ENCODE measurements around the gene RNF39. TPM values are rescaled to one million over a fixed set of nuclear protein-coding genes. Genes with fewer than 3 reads are reported as not detected.
A peak's percentile ranks its signal among the peaks of the same experiment; 100 is the strongest.

The RNF39 gene
- total RNA-seq, 2 donors from 2014 or later: not detected

DNA sequence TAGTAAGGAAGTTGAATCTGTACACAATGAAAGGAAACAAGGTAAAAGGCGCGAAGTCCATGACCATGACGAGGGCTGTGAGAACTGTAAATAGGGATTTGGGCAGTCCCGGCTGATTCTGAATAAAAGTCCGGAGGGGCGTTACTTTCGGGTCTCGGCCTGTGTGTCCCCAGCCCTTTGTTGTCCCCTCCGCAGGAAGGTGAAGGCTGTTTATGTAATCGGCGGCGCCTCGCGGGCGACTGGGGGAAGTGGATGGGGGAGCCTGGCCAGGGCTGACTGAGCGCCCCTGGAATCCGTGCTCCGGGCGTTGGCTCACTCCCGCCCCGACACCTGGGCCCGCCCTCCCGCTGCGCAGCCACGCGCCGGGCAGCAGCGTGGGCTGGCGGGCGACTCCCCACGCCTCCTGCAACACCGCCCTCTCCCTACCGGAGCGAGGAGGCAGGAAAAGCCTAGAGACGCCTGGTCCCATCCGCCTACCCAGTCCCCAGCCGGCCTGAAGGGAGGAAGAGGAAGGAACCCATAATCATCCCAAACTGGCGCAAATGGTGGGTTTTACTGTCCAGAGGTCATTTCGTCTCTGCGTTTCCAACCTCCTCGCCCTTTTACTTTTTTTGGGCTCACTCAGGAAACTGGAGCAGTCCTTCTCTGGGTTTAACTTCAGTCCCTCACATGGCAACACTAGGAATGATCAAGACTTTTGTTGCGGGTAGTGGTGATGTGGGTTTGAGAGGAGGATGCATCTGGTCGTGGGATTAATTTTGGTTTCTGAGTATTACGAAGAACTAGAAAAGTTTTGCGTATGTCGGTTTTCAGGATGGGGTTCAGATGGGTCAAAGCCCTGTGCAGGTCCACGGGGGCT lies 25.2 kb upstream of the RNF39 start:
- ATAC-seq: peak; percentile 11 to 61
- intact Hi-C loops (cut with DNase I): no loop called here
- peak; percentile 47 for DNase-seq

DNA sequence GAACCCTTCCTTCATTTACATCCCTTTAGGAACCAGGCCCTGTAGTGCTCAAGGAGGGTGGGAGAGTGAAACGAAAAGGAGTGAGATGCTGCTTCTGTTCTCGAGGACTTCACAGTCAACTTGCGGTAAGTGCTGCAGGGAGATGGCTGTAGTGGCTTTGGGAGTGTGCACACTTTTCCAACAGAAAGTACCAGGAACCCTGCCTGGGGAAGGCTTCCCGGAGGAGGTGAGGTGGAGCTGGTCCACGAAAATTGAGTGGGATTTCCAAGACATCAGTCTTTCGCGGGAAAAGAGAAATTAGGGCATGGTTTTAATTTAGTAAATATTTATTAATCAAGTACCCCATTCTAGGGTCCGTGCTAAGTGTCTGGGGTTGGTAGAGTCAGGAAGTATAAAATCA lies 24.6 kb upstream of the RNF39 start:
- intact Hi-C loops (cut with DNase I): no loop called here

DNA sequence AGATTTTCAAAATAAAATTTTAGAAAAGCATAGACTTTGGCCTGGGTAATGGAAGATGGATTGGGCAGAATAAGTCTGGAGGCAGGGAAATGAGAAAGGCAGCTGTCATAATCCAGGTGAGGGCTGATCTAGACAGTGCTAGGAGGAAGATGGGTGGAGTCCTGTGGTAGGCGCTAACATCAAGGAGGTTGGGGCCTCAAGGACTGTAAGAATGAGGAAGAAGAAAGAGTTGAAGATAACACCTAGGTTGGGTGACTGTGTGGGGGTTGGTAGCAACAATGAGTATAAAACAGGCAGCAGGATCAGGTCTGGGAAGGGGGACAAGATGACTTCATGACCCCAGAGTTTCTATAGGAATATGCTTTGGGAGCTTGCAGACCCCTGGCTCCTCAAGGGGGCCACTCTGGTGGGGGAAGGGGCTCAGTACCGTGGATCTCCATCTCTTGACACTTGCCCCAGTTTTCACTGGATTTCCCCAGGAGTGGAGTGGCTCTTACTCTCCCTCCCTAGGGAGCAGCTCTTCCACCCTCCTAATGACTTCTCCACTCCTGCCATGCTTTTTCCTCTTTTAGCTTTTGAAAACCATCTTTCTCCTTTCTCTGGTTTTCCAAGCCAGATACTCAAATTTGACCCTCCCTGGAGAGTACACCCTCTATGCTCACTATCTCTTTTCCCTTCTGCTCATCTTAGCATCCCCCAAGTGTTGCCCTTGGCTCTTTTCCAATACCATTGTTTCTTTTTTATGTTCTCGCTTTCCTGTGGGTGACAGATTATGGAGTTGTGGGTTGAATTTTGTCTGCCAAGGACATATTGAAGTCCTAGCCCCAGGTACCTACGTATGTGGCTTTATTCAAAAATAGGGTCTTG lies 22.6 kb upstream of the RNF39 start:
- intact Hi-C loops (cut with DNase I): no loop called here
- ATAC-seq (no peak), DNase-seq (no peak)

More for the DNA sequence above, 24.6 kb upstream of the RNF39 start:
- DNase-seq (no peak), ATAC-seq (no peak)

DNA sequence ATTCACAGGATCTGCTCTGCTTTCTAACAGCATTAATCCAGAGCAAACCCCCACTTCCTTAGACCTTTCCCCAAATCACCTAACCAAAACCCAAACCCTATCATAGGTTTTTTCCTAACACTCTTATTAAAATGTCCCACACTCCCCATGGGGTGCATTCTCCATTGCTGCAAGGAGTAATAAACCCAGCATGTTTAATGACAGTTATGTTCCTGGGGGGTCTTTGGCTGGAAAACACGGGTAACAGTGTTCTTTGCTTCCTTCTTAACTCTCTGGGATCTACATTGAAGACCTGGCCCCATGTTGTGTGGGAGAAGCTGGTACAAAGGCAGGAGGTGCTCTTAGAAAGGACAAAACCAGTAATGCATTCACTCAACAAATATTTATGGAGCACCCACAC lies 21.3 kb upstream of the RNF39 start:
- ATAC-seq (no peak), DNase-seq (no peak)
- intact Hi-C loops (cut with DNase I): no loop called here

DNA sequence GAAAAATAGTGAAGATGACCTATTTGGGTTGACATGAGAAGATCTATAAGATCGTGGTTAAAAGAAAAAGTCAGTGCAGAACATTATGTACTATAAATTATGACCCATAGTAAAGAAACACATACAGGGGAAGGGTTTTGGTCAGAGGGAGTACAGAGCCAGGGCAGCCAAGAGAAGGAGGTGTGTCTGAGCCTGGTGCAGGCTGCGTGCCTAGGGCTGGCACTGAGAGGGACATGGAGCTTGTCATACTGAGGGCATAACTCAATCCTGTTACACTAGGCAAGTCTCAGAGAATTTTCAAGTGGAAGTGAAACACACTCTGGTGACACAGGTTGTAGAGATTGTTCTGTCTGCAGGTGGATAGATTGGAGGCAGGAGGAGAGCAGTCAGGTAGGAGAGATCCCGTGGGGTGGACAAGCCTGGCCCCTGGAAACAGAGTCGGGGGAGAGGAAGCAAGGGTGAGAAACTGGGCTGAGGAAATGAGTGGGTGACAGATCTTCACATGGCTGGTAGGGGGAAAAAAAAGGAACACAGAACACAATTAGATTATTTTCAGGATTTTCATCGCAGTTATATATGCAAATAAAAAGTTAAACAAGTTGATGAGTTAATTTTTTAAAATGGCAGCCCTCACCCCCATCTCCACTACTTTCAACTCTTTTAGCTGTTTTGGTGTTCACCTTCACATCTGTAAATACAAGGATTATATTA lies 18.5 kb upstream of the RNF39 start:
- intact Hi-C loops (cut with DNase I): no loop called here

DNA sequence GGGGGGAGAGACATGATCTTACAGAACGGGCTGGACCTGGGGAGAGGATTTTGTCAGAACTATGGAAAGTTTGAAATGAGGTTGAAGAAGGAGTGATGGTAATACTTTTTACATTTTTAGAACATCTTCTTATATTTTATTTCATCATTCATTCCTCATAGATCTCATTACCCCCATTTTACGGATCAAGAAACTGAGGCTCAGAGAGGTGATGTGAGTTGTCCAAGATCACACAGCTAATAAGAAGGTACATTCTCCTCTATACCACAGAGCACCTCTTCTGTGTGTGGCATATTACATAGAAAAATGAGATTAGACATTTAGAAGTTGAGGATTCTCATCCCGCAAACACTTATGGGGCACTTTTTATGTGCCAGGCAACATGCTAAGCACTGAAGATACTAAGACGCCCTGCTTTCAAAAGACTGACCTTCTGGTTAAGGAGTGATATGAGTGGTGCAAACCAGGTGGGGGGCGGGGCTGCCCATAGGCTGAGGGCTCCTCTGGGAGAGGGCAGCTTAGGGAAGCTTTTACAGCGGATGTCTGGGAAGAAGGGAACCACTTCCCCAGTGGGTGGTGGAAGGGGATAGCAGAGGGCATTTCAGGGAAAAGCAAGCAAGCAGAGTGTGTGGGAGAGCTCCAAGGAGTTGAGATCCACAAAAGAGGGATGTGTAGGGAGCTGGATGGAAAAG lies 17.4 kb upstream of the RNF39 start:
- no peak for ATAC-seq
- intact Hi-C loops (cut with DNase I): no loop called here
- no peak for DNase-seq

More for the DNA sequence above, 18.5 kb upstream of the RNF39 start:
- DNase-seq (no peak), ATAC-seq (no peak)

DNA sequence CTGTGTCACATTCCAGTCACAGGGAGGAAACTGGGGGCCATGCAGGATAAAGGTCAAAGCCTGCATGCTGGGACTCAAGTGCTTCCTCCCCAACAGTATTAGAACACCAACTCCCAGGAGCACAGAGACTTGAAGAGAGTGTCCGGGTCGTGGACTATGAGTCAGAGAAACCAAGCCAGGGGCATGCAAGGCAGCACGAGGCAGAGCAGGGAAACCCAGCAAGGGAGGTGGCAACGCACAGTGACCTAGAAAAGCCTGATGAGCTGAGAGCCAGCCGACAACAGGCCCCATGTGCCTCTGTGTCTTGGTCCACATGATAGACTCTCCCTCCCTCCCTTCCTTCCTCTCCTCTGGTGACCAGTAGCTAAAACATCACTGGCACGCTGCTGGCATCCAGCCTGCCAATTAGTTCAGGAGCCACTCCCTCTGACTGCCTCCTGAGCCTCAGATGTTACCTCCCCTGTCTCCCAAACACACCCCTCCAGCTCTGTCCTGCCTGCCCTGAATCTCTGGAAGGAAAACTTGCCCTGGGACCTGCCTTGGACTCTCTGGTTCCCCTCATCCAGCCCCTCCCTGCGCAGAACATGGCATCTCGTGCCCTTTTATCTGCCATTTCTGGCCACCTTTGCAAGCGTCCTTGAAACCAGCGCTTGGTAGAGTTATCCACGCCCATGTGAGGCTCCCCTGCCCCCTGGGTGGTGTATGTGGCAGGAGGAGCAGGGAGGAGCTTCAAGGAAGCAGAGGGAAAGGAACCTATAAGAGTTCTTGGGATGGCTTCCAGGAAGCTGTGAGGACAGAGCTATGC lies 16.2 kb upstream of the RNF39 start:
- DNase-seq: no peak

DNA sequence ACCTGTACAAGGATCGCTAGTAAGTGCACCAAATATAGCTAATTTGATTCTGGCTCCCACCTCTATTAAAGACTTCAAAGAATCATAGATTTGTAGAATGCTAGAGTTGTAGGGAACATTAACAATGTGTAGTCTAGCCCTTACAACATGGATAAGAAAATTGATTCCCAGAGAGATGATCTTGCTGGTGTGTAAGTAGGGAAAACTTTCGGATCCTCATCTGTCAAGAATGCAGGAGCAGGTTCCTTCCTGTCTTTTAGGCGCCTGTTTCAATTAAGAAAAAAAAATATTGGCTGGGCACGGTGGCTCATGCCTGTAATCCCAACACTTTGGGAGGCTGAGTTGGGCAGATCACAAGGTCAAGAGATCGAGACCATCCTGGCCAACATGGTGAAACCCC lies 12.3 kb upstream of the RNF39 start:
- DNase-seq (no peak), ATAC-seq (no peak)
- intact Hi-C loops (cut with DNase I): no loop called here

More for the DNA sequence above, 16.2 kb upstream of the RNF39 start:
- intact Hi-C loops (cut with DNase I): no loop called here
- peak; percentile 65 to 87 for ATAC-seq

DNA sequence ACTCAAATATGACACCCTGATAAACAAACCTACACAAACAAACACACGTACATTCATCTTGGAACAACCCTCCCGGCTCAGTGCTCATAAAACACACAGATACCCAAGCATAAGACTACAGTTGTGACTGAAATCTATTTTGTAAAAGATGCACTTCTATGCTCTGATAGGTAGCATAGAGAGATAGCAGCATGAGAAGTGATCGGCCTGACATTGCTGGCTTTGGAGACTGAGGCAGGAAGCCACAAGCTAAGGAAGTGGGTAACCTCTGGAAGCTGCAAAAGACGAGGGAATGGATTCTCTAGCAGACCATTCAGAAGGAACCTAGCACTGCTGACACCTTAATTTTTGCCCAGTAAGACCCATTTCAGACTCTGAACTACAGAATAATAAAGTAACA lies 1.6 kb upstream of the RNF39 start:
- ATAC-seq (no peak), DNase-seq (no peak)
- intact Hi-C loops (cut with DNase I): no loop called here

DNA sequence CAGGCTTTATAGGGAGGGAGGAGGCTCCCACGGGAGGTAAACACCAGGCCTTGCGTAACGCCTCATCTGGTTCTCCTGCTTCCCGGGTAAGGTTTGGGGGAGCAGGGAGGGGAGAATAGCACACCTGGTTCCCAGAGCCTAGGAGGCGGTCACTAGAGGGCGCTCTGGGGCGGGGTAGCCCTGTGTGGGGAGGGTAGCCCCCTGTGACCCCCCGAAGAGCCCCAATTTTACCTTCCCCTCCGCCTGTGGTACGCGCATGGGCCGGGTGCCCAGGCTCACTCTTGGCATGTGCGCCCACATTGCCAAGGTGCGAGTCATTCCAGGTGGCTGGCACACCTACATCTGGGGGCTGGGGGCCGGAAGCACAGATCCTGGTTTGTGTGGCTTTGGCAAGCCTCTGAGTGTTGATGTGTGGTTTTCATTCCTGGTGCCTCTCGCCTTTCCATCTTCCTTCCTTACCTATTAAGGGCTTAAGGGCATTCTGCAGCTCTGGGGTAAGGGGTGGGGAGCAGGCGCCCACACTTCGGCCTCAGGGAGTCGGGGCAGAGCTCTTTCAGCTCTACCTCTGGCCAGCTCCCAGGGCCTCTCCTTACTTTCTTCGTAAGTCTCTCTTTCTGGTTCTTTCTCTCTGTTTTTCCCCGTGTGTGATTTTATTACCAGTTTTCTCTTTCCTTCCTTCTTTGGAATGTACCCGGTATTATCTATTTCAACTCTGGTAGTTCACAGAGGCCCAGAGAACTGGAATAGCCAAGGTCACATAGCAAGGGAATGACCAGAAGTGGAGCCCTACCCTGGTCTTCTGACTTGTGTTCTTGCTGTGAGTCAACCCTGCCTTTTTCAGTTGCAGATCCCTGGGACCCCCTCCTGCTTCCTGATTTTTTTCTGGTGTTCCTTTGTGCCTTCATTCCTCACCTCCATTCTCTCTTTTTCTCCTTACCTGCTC lies 492 bp upstream of the RNF39 start:
- intact Hi-C loops (cut with DNase I): no loop called here
- DNase-seq: no peak
- ATAC-seq: peak; percentile 31 to 58

DNA sequence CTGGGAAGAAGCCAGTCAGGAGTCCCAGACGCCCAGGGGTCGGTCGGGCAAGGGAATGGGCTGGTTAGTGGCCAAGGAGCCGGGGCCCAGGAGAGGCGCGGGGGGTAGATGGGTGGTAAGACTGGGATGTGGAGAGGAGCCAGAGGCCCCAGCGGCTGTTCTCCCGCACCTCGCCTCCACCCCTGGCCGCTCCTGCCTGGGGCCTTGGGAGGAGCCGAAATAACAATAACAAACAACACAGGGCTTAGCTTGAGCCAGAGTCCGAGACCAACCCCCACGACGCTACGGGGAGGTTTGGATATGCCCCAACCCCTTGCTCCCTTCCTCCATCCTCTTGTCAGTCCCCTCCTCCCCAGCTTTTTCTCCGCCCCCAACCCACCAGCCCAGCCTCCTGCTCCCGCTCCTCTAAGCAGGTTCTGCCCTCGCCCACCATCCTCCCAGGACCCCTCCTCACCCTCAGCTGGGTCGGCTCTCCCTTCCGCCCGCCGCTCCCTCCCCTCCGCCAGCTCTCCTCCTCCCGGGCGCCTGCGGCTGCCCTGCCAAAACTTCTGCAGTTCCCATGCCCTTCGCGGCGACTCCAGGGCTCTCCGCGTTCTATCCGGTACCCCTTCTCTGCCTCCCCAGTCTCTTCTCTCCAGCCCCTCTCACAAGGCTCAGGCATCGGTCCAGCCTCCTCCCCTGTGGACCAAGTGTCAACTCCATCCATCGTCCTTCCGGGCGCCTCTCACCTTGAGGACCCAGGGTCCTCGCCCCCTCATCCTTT lies 1.1 kb downstream of the RNF39 start:
- DNase-seq (no peak), ATAC-seq (peak in 1 of 2 donors; percentile 17)
- intact Hi-C loops (cut with DNase I): no loop called here

DNA sequence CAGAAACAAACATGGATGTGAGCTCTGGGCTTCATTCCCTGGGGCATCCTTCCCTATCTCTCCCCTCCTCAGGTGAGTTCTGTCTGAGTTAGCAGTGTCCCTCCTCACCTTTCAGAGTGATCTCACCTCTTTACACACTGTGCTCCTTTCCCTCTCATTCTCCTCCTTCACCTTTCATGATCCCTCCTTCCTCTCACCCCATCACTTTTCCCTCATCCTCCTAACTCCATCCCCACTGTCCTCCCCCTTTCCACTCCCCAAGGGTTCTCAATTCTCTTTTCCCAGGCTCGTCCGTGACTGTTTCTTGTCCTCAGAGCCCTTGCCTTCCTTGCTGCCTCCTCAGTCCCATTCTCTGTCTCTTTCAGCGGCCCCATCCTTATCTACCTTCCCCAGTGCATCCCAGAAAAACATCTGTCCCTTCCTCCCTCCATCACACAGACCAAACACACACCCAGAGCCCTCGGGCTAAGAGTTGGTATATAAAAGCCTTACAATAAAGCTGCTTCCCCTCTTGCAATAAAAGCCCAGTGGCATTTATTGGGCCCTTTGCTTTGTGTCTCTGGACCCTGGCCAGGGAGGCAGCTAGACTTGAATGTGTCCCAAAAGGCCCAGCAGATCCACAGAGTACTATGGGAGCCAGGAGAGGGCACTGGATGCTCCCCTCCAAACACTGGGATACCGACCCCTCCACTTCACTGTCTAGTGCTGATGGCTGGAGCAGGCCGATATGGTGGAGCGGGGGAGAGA lies 1.9 kb downstream of the RNF39 start:
- intact Hi-C loops (cut with DNase I): no loop called here
- DNase-seq (no peak), ATAC-seq (no peak)

DNA sequence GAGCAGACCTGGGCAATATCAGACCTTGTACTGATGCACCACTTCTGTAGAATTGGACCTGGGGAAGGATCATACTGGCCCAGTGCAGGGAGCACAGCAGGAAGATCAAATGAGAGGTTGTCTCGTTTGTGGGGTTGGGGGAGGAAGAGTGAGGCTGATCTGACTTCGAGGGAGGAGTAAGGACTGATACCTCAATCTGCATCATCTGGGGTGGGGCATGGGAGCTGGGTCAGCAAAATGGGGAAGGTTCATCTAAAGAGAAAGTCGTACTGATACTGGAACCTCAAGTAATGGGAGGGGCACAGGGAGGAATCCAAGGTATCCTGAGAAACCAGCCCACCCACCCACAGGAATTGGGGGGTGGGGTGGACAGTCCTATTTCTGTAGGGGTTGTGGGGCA lies 3.7 kb downstream of the RNF39 start:
- intact Hi-C loops (cut with DNase I): no loop called here
- DNase-seq (no peak), ATAC-seq (no peak)

DNA sequence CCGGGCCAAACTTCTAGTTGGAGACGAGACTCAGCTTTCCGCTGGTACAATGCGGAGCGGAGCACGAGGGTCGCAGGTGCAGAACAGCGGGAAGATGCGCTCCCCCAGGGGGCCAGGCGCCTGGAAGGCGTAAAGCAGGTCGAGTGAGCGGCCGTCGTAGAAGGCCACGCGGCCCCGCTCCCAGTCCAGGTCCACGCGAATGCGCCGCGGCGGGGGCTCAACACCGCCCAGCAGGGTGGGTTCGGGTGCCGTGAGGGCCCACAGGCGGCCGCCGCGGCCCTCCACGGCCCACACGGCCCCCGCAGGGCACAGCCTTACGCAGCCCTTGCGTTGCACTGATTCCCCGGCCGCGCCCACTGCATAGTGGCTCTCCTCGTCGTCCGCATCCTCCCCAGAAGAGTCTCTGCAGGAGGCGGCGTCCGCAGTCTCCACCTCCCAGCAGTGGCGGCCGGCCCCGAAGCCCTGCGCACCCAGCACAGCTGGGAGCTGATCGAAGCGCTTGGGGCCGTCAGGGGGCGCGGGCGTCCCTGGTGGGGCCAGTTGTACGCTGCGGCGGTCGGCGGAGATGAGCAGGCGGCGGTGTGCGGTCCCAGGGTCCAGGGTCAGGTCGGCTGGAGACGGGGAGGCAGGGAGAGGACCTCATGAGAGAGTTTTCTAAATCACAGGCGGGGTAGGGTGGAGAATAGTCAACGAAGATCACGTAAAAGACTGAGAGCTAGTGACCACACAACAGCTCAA lies 4.3 kb downstream of the RNF39 start:
- intact Hi-C loops (cut with DNase I): no loop called here
- DNase-seq: peak; percentile 44
- no peak for ATAC-seq

DNA sequence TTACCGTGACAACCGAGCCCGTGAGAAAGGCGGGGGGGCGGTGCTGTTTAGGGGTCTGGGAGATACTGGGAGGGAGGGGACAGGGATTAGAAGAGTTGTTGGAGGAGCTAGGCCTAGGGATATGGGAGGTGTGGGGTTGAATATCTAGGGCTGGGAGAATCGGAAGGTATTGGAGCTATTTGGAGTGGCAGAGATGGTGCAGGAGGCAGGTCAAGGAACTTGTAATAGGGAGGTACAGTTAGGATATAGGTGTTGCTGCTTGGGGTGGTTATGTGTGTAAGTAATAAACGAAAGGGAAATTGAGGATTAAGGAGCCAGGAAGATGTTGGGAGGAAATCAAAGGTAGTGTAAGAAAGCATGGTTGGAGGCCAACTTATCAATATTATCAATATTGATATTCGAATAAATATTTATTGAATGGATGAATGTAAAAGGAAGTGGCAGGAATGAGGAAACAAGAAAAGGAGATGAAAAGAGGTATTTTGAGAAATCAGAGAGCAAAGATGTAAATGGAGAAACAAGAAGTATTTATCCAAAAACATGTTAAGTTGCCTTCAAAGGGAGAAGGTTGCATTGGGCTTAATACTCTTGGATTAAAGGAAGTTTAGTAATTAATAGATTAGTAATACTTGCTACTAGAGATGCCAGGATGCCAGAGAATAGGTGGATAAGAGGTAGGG lies 8.0 kb downstream of the RNF39 start:
- ATAC-seq: no peak
- DNase-seq: peak; percentile 86
- intact Hi-C loops (cut with DNase I): no loop called here

Measured in left cardiac atrium (tissue), 4 donors.